Endothelial cell of umbilical vein (primary cell): ENCODE measurements around the gene CNOT11. TPM values are rescaled to one million over a fixed set of nuclear protein-coding genes. Genes with fewer than 3 reads are reported as not detected.

Source experiments
- BruUV-seq: library from RNA; stranded (reverse); fragments of 400-500 nt; replicated peaks from 2 replicates; lab custom pipeline; 2021; lab: Mats Ljungman, UMichigan
- CTCF ChIA-PET: fragments of 300-600, 350-600 bp; sonication (Branson Sonifier 250); formaldehyde crosslinking; loops from one replicate; lab custom pipeline; 2021; ENCODE audit warnings: antibody characterized with exemption, inconsistent platforms; lab: Charles Lee
- POLR2A ChIA-PET: fragments of 300-600, 350-600 bp; sonication (Branson Sonifier 250); formaldehyde crosslinking; loops from one replicate; lab custom pipeline; 2021; ENCODE audit warnings: antibody characterized with exemption, inconsistent platforms; lab: Charles Lee
- DNase-seq: peaks from one replicate; pipeline ENCODE4 v3.0.0-alpha.2; 2011; ENCODE audit warnings: low read depth, low spot score
- FAIRE-seq: peaks from 2 replicates; lab custom pipeline; 2011; peaks lifted over from hg19 to GRCh38; lab: Jason Lieb, UNC
- H2AFZ ChIP-seq: 2 replicates; pipeline ENCODE4 v1.6.0; 2012; ENCODE audit warnings: low read depth, low read length, control low read depth, inconsistent platforms
- H3K27ac ChIP-seq: 2 replicates; pipeline ENCODE4 v1.5.1; 2011; ENCODE audit warnings: low read depth, mild to moderate bottlenecking, control low read depth, low read length, moderate library complexity; ENCODE audit not compliant: insufficient read depth
- H3K27me3 ChIP-seq, 2 experiments: 2 replicates each; pipeline versions ENCODE4 v1.6.0 to v1.6.1; 2011; ENCODE audit warnings: low read length in 2 of 2, mixed read lengths in 1 of 2; ENCODE audit not compliant: control insufficient read depth in 2 of 2, insufficient read depth in 2 of 2
- H3K36me3 ChIP-seq, 2 experiments: 2 replicates in 1 of 2; 3 replicates in 1 of 2; pipeline ENCODE4 v1.5.1; 2011; ENCODE audit warnings: low read length in 2 of 2, mild to moderate bottlenecking in 1 of 2, moderate library complexity in 1 of 2; ENCODE audit not compliant: control insufficient read depth in 2 of 2, insufficient read depth in 2 of 2; ENCODE audit errors: extremely low read depth in 1 of 2
- H3K4me1 ChIP-seq: 3 replicates; pipeline ENCODE4 v1.5.1; 2011; ENCODE audit warnings: mild to moderate bottlenecking, low read length; ENCODE audit not compliant: control insufficient read depth, insufficient read depth; ENCODE audit errors: extremely low read depth
- H3K4me2 ChIP-seq: 2 replicates; pipeline ENCODE4 v1.6.1; 2011; ENCODE audit warnings: low read length, control low read depth, mixed read lengths; ENCODE audit not compliant: insufficient read depth
- H3K4me3 ChIP-seq, 3 experiments: fragments of 200-600 bp in 1 of 3; sonication (generic), shearing (Covaris generic) in 1 of 3; replicated peaks in 1 of 3; 2 replicates each; pipeline ENCODE4 v1.5.1; 2011 to 2016; ENCODE audit warnings: control low read depth in 3 of 3, low read length in 3 of 3, mild to moderate bottlenecking in 2 of 3, inconsistent platforms in 1 of 3, low read depth in 1 of 3, moderate library complexity in 1 of 3; ENCODE audit not compliant: insufficient read depth in 1 of 3
- H3K79me2 ChIP-seq: 2 replicates; pipeline ENCODE4 v1.6.0; 2012; ENCODE audit warnings: low read length, inconsistent platforms; ENCODE audit not compliant: control insufficient read depth, insufficient read depth
- H3K9ac ChIP-seq: replicated peaks from 2 replicates; pipeline ENCODE3; 2011; ENCODE audit warnings: low read length, control low read depth; ENCODE audit not compliant: insufficient read depth; ENCODE audit errors: extremely low read depth
- H3K9me1 ChIP-seq: replicated peaks from 3 replicates; pipeline ENCODE4 v1.6.0; 2011; ENCODE audit warnings: mild to moderate bottlenecking, low read length; ENCODE audit not compliant: control insufficient read depth, insufficient read depth; ENCODE audit errors: extremely low read depth
- H3K9me3 ChIP-seq: replicated peaks from 2 replicates; pipeline ENCODE4 v1.5.1; 2012; ENCODE audit warnings: low read length, inconsistent platforms; ENCODE audit not compliant: control insufficient read depth, insufficient read depth
- H4K20me1 ChIP-seq: replicated peaks from 2 replicates; pipeline ENCODE3; 2011; ENCODE audit warnings: mild to moderate bottlenecking, low read length; ENCODE audit not compliant: control insufficient read depth, insufficient read depth; ENCODE audit errors: extremely low read depth
- EZH2 ChIP-seq: IDR thresholded peaks from 2 replicates; pipeline ENCODE4 v1.6.1; 2012; ENCODE audit warnings: borderline replicate concordance, low read depth, mild to moderate bottlenecking, moderate library complexity, low read length, inconsistent platforms; ENCODE audit not compliant: severe bottlenecking
- FOS ChIP-seq: IDR thresholded peaks from 2 replicates; pipeline ENCODE4 v1.6.1; 2011; ENCODE audit warnings: mild to moderate bottlenecking, low read length, moderate library complexity, borderline replicate concordance; ENCODE audit not compliant: insufficient read depth
- GATA2 ChIP-seq: IDR thresholded peaks from 2 replicates; pipeline ENCODE4 v1.7.0; 2011; ENCODE audit warnings: low read depth, mild to moderate bottlenecking, moderate library complexity, mixed read lengths, low read length; ENCODE audit not compliant: insufficient read length, insufficient read depth
- JUN ChIP-seq: IDR thresholded peaks from 2 replicates; pipeline ENCODE4 v1.6.1; 2011; ENCODE audit warnings: borderline replicate concordance, low read depth; ENCODE audit not compliant: insufficient read length, insufficient read depth
- MYC ChIP-seq: IDR thresholded peaks from one replicate; pipeline ENCODE4 v1.6.1; 2011; ENCODE audit warnings: mild to moderate bottlenecking, low read depth, low read length
- POLR2A ChIP-seq: IDR thresholded peaks from 2 replicates; pipeline ENCODE4 v1.6.1; 2012; ENCODE audit warnings: low read depth, mild to moderate bottlenecking, control low read depth, low read length
- POLR2AphosphoS5 ChIP-seq: IDR thresholded peaks from 2 replicates; pipeline ENCODE4 v1.6.1; 2012; ENCODE audit warnings: low read depth, mild to moderate bottlenecking, control low read depth, low read length, moderate library complexity; ENCODE audit not compliant: insufficient read depth
- dilution Hi-C: fragments of 300-500 bp; cut with MboI; formaldehyde crosslinking; loops from one replicate; pipeline ENCODE4 v1.15.0; 2019; ENCODE audit warnings: low sequenced_read_pairs; ENCODE audit not compliant: extremely low pct_ligation_motif_present
- intact Hi-C: fragments of 100-400 bp; cut with micrococcal nuclease; formaldehyde crosslinking; loops from one replicate; pipeline ENCODE4 v1.10.0; 2022
- polyA plus RNA-seq, 4 experiments: library from polyadenylated mRNA; depleted of rRNA in 3 of 4; stranded (reverse) in 3 of 4; unstranded in 1 of 4; fragments of >200 nt; gene quantifications; 2 replicates each; pipeline versions ENCODE4 v1.2.1 to v1.2.3, GENCODE V29; 2011 to 2012; ENCODE audit warnings: missing spikeins in 1 of 4
- total RNA-seq: library from RNA; stranded (reverse); gene quantifications from 2 replicates; pipeline ENCODE4 v1.2.3, GENCODE V29; 2021
- TF ChIP-seq, protein P1 (sequence below): IDR thresholded peaks from 2 replicates; pipeline ENCODE4 v1.6.1; 2011; ENCODE audit not compliant: insufficient read depth, insufficient read length
- TF ChIP-seq, protein P2 (sequence below), 2 donors: IDR thresholded peaks; 1 replicate in 1 of 2; 2 replicates in 1 of 2; pipeline ENCODE4 v1.5.1; 2011; ENCODE audit warnings: low read length in 2 of 2, mild to moderate bottlenecking in 2 of 2, moderate library complexity in 2 of 2, control low read depth in 1 of 2, inconsistent platforms in 1 of 2, low read depth in 1 of 2; ENCODE audit not compliant: insufficient read depth in 1 of 2; ENCODE audit errors: extremely low read depth in 1 of 2

Gene CNOT11
- total and polyA plus RNA-seq, 2 donors (not counting 3 experiments of a cell fraction or from before 2014, with no cell fraction given) = 40.5 to 44.3 TPM

DNA sequence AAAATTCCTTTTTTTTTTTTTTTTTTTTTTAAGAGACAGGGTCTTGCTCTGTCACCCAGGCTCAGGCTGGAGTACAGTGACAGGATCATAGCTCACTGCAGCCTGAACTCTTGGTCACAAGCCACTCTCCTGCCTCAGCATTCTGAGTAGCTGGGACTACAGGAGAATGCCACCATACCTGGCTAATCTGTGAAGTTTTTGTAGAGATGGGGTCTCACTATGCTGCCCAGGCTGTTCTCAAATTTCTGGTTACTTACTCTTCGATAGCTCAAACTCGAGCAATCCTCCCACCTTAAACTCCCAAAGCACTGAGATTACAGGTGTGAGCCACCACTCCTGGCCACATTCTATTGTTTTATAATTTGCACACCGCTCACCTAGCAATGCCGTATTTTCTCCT lies 28.8 kb downstream of the CNOT11 start:
- peaks cover 25 to 27% of the 10 kb centered on the region in 2 experiments for H3K36me3 ChIP-seq
- intact Hi-C loops = no loop called here

More for the DNA sequence above, 28.8 kb downstream of the CNOT11 start:
- no peak overlapping the region for H3K4me2 ChIP-seq
- no TSS peak for BruUV-seq
- no peak overlapping the region for H3K9ac ChIP-seq
- no peak overlapping the region for H2AFZ ChIP-seq
- DNase-seq (no peak), FAIRE-seq (no peak)
- H3K9me3 ChIP-seq = no peaks in the 10 kb centered on the region
- H3K4me3 ChIP-seq = no peak overlapping the region
- H3K4me1 ChIP-seq = peaks cover 3% of the 10 kb centered on the region
- no peaks in the 10 kb centered on the region for H4K20me1 ChIP-seq
- dilution Hi-C loops = no loop called here
- ChIA-PET CTCF (interaction anchor here (0.6 to 2.4 kb wide), 3 partner anchors 10 to 93 kb away, joined by 3 to 13 read pairs (median 4); no protein-coding TSS in a partner anchor), POLR2A (interaction anchor here (1.2 kb wide), 1 partner anchor 10 kb away, joined by 3 read pairs; no protein-coding TSS in a partner anchor)
- TF ChIP-seq FOS (no peak), EZH2 (no peak), MYC (no peak), POLR2AphosphoS5 (no peak), POLR2A (no peak), GATA2 (no peak), JUN (no peak)
- TF ChIP-seq, protein P1, sequence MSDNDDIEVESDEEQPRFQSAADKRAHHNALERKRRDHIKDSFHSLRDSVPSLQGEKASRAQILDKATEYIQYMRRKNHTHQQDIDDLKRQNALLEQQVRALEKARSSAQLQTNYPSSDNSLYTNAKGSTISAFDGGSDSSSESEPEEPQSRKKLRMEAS = no peak
- TF ChIP-seq, protein P2, sequence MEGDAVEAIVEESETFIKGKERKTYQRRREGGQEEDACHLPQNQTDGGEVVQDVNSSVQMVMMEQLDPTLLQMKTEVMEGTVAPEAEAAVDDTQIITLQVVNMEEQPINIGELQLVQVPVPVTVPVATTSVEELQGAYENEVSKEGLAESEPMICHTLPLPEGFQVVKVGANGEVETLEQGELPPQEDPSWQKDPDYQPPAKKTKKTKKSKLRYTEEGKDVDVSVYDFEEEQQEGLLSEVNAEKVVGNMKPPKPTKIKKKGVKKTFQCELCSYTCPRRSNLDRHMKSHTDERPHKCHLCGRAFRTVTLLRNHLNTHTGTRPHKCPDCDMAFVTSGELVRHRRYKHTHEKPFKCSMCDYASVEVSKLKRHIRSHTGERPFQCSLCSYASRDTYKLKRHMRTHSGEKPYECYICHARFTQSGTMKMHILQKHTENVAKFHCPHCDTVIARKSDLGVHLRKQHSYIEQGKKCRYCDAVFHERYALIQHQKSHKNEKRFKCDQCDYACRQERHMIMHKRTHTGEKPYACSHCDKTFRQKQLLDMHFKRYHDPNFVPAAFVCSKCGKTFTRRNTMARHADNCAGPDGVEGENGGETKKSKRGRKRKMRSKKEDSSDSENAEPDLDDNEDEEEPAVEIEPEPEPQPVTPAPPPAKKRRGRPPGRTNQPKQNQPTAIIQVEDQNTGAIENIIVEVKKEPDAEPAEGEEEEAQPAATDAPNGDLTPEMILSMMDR (IDR thresholded peaks at IDR 0.05; ENCODE audit: extremely low read depth in 1 of 2, insufficient read depth in 1 of 2, low read depth in 1 of 2, low read length in 2 of 2) = no peak
- H3K9me1 ChIP-seq = no peaks in the 10 kb centered on the region
- H3K79me2 ChIP-seq = peaks cover 29% of the 10 kb centered on the region
- no peak overlapping the region for H3K27ac ChIP-seq
- H3K27me3 ChIP-seq = no peaks in the 10 kb centered on the region
